ENCODE results near the gene ABTB1.
"Not testable (repeated sequence)": the region's sequence is repeated elsewhere in the genome, so short reads cannot be mapped to it uniquely, and the experiment has no call there.

The ABTB1 gene

DNA sequence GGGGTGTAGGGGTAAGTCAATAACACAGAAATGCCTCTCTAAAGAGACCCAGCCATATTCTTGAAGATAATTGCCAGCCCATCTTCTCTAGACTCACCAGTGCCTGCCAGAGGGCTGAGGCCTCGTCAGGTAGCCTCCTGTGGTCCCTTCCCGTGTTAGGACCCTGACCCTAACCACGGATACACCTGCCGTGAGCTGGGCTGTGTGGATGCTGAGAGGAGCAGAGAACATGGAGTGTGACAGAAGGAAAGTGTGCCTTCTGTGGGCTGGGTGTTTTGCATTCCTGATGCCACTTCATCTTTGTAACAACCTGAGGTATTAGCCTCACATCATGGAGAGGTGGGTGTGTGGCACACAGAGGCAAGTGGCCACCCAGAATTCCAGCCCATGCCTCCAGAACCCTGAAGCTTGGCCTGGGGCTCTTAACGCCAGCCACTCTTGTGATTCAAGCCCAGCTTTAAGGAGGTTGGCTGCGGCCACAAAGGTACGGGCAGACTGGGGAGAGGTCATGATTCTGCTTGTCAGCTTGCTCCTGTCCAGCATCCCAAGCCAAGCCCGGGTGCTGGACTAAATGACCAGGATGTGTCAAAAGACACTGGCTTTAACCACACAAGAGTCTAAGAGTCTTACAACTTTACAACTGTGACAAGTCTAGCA, 21.1 kb upstream of the ABTB1 start:
- no peak for DNase-seq

DNA sequence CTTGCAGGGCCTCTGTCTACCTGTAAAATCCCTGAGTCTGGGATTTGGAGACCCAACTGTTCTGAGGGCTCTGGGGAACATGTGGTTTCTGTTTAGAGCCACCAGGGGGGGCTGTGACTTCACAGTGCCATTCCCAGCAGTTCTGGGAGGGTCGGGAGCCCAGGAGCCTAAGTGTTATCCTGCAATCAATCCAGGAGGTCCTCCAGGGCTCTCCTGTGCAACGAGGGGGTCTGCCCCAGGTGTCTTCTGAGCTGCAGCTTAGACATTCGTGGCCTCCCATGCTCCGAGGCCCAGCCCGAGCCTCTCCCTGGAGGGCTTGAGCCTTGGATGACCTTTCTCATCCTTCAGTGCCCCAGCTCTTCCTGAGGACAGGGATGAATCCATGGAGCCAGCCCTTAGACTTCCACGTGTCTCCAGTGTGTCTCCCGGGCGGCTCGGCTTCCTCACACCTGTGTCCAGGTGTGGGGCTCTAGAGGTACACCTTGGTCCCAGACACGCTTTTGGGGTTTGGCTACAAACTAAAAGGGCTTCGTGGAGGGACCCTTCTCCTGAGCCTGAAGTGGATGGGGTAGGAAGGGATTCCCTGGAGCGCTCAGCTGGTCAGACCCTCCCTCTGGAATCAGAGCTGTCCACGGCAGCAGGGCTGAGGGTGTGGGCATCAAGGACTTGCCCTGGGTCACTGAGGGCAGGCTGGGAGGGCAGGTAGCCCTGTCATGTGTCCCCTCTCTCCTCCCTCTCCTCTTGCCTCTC, 20.3 kb upstream of the ABTB1 start:
- peak; percentile 35 to 51 for DNase-seq

DNA sequence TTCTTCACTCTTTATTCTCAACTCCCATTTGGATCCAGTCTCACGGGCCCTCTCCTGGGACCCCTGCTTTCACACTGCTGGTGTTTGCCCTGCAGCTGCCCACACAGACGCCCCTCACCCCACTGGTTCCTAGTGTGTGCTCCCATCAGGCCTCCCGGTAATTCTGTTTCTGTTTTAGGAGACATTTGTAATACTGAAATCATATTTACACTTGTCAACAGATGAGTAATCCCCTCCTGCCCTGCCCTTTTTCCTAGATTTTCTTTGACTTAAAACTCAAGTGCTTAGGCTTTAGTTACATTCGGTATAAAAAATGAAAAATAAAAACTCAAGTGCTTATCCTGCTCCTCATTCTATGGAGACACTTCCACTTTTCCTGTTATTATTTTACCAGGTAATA, 18.4 kb upstream of the ABTB1 start:
- DNase-seq, result no peak

DNA sequence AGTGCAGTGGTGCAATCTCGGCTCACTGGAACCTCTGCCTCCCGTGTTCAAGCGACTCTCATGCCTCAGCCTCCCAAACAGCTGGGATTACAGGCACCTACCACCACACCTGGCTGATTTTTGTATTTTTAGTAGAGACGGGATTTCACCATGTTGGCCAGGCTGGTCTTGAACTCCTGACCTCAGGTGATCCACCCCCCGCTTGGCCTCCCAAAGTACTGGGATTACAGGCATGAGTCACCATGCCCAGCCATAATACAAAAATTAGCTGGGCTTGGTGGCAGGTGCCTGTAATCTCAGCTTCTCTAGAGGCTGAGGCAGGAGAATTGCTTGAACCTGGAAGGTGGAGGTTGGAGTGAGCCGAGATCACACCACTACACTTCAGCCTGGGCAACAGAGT, 17.8 kb upstream of the ABTB1 start:
- not testable (repeated sequence) for DNase-seq

DNA sequence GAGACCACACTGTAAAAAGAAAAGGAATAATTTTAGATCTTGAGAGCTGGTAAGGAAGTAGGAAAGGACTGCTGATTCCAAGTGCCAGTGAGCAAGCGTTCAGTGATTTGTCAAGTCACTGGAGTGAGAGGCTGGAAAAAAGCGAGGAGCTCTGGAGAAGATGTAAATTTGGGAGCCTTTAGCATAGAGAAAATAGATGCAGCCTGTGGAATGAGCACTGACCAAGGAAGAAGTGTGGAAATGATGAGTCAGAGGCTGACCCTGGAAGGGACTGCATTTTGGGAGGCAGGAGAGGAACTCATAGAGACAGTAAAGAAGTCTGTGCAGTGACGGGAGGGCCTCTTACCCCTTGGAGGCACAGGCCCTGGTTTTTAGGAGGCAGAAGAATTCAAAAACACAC, 17.1 kb upstream of the ABTB1 start:
- DNase-seq, result no peak

DNA sequence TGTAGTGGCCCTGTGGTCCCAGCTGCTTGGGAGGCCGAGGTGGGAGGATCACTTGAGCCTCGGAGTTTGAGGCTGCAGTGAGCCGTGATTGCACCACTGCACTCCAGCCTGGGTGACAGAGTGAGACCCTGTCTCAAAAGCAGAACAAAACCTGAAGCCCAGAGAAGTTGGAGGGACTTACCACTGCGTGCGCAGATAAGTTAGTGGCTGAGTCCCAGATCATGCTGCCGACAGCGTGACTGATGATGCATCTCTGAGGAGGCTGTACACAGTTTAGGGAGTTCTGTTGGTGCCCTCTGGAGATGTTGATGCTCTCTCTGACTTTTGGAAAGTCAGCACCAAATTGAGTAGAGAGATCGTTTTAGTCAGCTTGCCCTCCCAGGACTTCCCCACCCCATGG, 15.8 kb upstream of the ABTB1 start:
- DNase-seq, result no peak

DNA sequence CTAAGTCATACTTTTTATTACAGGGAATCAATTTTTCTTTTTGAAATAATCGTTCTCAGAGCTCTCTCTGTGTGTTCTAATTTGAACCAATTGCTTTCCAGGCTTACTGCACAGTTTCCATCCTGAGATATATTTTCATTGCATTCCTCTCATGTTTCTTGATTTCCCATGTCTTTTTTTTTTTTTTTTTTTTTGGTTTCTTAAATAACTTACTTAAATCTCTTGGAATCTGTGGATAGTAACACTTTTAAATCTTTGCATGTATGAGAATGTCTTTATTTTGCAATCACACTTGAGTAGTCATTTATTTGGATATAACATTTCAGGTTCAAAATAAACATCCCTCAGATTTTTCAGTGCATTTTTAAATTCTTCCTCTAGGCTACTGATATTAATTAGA, 14.5 kb upstream of the ABTB1 start:
- no peak for DNase-seq

DNA sequence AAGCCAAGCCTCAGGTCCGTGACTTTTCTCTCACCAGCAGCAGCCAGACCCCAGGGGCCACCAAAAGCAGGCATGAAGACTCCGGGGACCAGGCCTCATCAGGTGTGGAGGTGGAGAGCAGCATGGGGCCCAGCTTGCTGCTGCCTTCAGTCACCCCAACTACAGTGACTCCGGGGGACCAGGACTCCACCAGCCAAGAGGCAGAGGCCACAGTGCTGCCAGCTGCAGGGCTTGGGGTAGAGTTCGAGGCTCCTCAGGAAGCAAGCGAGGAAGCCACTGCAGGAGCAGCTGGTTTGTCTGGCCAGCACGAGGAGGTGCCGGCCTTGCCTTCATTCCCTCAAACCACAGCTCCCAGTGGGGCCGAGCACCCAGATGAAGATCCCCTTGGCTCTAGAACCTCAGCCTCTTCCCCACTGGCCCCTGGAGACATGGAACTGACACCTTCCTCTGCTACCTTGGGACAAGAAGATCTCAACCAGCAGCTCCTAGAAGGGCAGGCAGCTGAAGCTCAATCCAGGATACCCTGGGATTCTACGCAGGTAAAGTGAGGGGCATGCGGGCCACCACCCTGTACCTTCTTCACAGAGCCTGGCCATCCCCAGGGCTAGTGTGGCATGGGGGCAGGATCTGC, 12.0 kb upstream of the ABTB1 start:
- no peak for DNase-seq

DNA sequence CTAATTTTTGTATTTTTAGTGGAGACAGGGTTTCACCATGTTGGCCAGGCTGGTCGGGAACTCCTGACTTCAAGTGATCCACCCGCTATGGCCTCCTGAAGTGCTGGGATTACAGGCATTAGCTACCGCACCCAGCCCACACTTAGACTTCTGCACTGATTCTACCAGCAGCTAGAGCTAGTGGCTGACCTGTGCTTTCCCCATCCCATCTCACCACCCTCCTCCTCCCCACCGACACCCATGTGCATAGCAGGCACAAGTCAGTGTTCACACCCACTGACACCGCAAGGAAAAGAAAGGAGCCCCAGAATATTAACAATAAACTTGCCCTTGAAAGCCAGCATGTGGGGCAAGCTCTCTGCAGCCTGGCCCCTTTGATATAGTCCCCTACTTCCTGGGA, 11.2 kb upstream of the ABTB1 start:
- DNase-seq, result no peak

DNA sequence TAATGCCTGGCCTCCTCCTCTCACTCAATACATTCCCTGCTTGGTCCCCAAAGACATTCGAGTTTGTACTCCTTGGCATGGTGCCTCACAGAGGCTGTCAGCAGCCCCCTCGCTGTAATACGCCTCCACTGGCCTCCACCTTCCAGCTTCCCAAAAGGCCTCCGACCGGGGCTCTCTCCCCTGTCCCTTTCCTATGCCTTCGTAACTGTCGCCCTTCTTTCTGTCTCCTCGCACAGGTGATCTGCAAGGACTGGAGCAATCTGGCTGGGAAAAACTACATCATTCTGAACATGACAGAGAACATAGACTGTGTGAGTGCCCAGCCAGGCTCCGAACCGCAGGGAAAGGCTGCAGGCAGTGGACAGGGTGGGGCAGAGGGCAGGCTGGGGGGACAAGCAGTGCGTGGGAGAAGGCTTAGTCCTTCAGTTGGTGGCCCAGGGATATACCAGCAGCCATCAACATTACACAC, 10.7 kb upstream of the ABTB1 start:
- no peak for DNase-seq

DNA sequence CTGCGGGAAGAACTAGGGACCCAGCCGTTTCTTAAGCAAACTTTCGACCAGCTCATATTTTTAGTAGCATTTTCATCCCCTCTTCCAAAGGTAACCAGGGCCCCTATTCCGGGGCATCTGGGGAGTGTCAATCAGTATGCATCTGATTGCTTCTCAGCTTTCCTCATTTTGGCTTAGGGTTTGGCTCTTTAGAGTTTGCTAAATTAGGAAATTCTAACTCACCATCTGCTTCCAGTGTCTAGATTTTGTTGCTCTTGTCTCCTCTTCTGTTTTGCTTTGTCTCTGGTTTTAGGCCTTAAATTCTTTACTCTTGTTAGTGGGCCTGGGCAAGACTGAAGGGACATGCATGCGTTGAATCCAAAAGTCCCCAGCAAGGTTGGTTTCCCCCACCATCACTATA, 9.6 kb upstream of the ABTB1 start:
- DNase-seq, result no peak

DNA sequence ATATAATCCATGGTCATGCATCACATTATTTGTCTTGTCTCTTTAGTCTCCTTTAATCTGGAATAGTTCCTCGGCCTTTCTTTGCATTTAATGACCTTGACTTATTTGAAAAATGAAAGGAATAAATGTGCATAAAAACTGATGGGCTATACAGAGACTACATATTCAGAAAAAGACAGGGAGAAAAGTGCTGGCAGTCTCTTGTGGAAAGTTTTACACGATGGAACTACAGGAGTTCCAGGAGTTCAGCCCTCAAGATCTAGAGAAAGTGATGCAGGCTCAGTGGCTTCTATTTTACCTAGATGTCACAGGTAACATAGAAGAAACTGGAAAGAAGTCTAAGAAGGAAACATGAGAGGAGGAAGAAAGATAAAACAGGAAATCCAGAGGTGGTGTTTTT, 7.6 kb upstream of the ABTB1 start:
- DNase-seq, result no peak

DNA sequence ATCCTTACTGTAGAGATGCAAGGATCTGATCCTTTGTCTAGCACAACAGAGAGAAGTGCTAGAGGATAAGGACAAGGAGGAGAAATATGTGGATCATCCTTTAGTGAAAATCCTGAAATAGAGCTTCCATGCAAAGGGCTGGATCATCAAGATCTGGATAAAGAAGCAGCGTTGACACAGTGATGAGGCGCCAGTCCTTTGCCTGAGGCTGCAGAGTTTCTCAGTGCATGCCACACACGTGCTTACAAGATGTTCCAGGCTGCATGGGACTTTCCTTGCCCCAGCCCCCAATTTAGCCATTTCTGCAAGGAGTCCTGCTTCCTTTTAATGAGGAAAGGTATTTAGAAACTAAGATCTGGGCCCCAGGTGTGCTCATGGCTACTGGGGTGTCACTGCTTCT, 7.2 kb upstream of the ABTB1 start:
- no peak for DNase-seq

DNA sequence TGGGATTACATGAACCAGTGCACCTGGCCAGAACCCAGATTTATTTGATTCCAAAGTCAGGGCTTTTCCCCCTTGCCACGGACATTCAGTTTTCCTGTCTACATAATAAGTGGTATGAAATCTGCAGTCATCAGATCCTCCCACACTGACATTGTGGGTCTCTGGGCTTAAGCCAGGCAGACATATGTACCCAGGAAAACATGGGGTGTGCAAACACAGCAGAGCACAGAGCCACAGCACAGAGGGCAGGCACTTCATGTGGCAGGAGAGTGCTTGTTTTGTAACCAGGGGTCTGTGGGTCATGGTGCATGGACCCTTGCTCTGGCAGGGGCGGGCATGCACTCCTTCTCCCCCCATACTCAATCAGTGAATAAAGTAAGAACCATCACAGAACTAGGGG, 6.1 kb upstream of the ABTB1 start:
- DNase-seq, result no peak

DNA sequence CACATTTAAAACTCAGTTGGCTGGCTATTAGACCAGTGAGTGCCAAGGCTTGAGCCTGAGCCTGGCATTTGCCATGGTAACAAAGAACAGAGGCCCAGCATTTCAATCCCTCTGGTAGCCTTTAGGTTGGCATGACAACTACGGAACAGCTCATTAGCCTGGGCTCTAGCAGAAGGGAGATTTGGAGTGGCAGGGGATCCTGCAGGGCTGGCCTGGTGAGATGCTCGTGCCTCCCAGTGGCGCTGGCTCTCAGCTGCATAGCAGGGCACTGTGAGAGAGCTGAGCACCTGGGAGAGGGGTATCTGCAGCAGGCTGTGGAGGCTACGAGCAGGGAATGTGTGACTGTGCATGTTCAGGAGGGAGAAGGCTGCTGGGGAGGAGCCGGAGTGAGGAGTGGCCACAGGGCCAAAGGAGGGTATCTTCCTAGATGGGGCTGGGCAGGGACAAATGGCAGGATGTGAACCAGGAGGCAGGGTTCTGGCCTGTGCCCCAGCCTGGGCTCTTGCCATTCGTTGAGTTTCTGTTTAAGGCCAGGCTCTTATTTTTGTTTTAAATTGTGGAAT, 5.6 kb upstream of the ABTB1 start:
- DNase-seq, result no peak

DNA sequence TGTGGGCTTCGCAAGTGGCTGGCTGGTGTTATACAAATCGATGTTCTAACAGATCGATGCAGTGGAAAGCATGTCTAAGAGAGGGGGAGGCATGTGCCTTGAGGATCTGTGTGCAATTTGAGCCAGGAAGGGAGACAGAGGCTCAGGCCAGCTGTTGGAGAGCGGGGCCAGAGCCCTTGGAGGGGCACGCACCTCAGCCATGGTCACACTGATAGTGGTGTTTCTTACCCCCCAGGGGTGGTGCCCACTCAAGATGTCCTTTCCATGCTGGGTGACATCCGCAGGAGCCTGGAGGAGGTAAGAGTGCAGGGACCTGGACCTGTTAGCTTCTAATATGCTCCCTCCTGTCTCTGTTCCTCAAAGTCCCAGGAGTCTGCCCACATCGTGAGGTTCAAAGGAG, 3.8 kb upstream of the ABTB1 start:
- DNase-seq, result no peak

DNA sequence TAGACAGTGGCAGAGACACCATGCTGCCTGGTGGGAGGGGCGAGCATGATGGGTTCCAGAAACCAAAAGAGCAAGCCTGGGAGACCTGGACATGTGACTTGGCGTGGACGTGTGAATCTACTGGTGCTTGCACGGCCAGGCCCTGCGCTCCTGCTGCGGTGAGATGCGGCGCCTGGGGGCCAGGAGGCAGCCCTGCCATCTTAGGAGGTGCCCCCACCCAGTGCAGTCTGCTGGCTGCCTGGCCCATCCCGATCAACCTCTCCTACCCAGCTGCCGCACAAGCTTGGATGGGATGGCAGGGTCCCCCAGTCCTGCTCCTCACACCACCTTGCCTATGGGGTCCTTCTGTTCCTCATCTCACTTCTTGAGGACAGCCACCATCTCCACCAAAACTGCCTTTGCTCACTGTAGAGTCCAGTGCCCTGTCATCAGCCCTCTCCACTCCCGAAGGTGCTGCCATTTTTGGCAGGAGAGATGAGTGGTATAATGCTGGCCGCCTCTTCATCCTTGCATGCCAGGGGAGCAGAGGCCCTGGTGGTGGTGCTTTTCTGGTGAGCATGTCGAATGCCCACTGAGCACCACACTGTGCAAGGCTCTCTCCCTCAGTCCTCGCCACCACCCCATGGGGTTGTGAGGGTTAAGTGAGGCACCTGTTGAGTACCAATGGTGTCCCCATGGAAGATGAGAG, 3.1 kb upstream of the ABTB1 start:
- DNase-seq, result no peak

DNA sequence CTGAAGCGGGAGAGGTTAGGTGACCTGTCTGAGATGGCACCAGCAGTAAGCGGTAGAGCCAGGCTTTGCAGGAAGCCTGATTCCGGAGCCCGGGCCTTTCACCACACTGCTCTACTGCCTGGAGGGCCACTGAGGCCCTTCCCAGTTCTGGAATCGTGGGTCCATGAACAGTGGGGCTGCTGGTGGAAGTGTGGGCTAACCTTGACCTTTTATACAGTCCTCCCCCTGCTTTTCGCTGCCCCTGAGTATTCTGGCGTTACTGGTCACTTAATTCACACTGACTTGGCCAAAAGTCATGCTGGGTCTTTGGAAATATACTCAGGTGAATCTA, 2.6 kb upstream of the ABTB1 start:
- DNase-seq, result no peak

DNA sequence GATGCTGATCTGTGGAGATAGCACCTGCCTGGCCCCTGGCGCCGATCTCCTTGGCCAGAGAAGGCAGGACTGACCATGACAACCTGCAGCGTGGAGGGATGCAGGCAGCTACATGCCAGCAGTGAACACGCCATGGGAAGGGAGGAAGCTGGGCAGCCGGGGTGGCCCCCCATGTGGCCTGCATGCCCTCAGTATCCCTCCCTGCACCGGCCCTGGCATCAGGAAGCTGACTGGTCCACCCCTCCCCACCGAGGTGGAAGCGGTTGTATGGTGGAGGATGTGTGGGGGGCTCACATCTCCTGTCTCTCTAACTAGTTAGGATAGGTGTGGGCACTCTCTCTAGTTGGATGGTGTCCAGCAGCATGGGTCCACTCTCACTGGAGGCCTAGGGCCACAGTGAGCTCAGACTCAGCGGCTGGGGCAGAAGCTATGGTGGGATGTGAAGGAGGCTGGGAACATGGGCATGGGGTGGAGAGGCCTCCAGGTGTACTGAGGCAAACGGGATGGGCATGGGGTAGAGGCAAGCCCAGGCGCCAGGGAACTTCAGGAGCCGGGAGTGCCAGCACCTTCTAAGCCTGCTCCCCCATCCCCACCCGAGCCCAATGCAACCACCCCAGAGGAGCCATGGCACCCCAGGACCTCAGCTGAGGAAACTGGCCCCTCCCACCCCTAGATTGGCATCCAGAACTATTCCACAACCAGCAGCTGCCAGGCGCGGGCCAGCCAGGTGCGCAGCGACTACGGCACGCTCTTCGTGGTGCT, 1.8 kb upstream of the ABTB1 start:
- no peak for DNase-seq

DNA sequence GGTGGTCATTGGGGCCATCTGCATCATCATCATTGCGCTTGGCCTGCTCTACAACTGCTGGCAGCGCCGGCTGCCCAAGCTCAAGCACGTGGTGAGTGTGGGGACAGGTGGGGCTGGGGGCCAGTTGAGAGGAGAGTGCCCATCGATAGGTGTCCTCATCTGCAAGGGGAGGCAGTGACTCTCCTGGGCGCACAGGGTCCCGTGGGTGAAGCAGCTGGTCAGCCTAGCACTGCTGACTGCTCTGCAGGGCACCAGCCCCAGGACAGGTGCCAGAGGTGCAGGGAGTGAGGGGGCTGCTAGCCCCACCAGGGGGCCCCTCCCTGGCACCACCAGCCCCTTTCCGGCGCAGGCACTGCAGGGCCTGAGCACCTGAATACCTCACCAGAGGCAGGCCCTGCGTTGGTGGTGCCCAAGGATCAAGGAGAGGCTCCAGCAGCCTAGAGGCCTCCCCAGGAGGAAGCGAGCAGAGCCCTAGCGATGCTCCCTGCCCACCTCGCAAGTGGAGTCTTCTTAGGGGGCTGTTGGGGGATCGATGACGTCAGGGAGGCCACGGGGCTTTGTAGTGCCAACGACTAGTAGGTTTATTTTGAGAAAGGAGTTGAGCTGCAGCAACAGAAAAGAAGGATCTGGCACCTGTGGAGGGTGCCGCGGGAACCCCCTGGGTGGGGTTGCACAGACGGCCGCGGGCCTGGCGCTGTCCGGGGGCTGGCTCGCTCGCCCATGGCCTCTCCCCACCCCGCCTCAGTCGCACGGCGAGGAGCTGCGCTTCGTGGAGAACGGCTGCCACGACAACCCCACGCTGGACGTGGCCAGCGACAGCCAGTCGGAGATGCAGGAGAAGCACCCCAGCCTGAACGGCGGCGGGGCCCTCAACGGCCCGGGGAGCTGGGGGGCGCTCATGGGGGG, 976 bp upstream of the ABTB1 start:
- peak; percentile 27 to 33 for DNase-seq

Data from CD4-positive, alpha-beta T cell treated with Interferon alpha-2 for 1 hour (primary cell).